Stimulated activated CD8-positive, alpha-beta memory T cell treated with anti-CD3 and anti-CD28 coated beads, Interleukin-7, amount 100 ng/mL, for 48 hours (primary cell): Measurements from ENCODE around the gene RASD1.
A peak's percentile ranks its signal among the peaks of the same experiment; 100 is the strongest.

ENCODE experiments used
- DNase-seq, 2 donors: peaks; one replicate each; pipeline ENCODE4 v3.0.0-alpha.2; 2020; ENCODE audit warnings: low read depth in 1 of 2; ENCODE audit errors: extremely low read depth in 1 of 2

RASD1 gene, protein sequence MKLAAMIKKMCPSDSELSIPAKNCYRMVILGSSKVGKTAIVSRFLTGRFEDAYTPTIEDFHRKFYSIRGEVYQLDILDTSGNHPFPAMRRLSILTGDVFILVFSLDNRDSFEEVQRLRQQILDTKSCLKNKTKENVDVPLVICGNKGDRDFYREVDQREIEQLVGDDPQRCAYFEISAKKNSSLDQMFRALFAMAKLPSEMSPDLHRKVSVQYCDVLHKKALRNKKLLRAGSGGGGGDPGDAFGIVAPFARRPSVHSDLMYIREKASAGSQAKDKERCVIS

DNA sequence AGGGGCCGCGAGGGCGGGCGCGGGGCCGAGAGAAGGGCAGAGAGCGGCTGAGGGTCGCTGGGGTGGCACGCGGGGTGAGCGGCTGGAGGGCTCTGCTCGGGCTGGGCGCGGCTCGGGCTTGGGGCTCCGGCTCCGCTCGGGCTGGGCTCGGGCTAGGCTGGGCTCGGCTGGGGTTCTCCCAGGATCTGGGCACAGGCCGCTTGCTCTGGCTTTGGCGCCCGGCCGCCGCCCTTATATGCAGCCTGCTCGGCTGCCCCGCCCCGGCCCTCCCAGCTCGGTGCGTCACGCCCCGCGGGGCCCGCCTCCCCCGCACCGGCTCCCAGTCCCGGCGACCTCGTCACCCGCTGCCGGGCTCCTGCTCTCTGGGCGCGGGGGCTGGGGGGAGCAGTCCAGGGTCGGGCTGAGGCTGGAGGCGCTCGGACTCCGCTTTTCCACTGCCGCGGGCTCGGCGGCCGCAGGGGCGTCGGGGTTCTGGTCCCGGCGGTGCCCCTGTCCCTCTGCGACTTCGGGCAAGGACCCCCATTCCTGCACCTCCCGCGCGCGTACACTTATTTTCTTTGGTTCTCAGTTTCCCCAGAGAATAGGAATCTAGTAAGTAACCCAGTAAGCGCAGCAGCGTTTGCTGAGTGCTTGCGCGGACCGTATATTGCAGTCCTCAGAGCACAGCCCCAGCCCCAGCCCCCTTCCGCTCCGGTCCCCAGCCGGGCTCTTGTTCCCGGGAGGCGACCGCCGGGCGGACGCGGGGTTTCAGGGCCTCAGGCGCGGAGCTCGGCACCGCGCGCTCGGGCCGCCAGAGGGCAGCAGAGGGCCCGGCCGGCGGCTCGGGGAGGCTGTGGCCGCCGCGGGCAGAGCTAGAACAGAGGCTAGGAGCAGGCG is at the start of gene RASD1:
TSS of gene RASD1 (minus strand) at position 207 of the 876 bp plus-strand sequence. CDS start 214 bp downstream, outside the sequence.
- peak; percentile 56 to 66 for DNase-seq

DNA sequence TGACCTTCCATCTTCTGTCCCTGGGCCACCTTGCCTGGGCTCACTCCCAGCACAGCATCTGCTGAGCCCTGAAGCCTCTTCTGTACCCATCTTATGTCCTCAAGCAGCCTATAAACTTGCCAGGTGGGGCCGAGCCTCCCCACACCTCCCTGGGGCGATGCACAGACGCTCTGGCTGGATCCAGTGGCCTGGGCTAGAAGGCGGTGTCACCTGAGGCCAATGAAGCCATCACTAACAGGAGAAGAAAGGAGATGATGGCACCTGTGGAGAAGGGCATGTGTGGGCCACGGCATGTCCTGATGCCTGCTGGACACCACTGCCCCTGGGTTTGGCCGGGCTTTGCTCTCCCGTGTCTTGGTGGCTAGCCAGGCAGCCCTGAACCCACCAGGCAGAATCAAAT is 49.8 kb upstream of the RASD1 start:
- DNase-seq: no peak

DNA sequence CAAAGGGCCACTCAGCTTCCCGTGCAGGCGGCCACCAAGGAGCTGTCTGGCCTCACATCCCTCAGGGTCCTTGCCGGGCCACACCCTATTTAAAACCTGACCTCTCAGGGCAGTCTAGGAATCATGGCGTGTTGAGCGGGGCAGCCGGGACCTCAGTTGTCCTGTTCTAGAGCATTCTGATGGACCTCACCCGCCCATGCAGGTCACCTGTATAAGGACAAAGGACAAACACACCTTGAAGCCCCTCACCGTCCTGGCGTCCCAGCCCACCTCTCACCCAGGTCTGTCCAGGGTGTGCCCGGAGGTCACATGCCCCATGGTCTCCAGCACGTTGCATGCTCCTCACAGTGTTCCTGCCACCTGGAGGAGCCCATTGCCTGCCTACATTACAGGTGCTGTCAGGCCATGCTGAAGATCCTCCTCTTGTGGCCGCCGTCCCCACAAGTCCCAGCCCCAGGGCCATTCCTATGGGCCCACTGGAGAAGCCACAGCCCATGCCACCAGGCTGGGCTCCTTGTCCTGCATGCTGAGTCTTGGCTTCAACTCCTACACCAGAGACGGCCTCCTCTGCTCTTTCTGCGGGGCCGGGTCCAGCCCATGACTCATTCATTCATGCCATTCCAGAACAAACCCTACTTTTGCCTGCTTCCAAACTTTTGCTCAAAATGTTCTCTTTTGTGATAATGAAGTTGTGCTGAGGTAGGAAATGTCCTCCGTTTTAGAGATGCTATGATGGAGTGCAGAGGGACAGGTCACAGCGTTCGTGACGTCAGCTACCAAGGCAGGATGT is 49.0 kb upstream of the RASD1 start:
- no peak for DNase-seq

- DNase-seq: no peak
These were observed 46.9 kb upstream of the RASD1 start for GRCh38 chr17:17542906-17543635.

DNA sequence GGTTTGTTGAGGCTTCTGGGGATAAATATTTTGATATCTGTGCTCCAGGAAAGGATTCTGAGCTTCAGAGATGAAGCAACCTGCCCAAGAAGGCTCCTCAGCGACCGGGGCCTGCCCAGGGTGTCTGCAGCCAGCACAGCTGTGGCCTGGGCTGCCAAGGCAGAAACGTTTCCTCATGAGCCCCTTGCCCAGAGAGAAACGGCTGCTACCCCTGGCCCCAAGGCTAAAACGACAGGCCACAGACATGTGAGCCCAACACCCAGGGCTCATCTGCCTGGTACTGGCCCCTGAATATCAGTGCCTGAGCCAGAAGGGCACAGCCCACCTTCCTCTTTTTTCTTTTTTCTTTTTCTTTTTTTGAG is 45.4 kb upstream of the RASD1 start:
- no peak for DNase-seq

- no peak for DNase-seq
These were observed 44.9 kb upstream of the RASD1 start for GRCh38 chr17:17540935-17541639.

DNA sequence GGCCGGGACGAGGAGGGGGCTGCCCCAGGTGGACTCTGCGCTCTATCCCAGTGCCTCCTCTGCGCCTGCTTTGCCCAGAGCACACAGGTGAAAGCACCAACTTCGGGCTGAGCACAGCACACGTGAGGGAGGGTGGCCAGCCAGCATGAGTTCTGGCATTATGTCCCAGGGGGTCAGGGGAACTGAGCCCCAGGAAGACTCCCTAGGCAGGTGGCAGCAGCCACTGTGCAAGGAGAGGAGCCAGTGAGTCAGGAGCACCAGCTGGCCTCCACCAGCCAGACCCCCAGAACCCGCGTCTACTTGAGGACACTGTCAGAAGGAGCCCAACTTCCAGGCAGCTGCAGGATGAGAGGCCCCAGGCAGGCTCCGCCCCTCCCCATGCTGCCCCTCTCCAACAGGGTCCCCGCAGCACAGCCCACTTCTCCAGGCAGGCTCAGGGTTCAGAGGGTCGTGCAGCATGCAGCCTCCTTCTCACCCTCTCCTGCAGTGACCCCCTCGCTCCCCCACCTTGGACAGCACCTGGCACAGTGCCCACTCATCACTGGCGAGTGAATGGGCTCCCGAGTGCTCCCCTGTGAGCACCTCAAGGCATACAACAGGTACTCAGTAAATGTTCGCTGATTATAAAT is 44.2 kb upstream of the RASD1 start:
- no peak for DNase-seq

DNA sequence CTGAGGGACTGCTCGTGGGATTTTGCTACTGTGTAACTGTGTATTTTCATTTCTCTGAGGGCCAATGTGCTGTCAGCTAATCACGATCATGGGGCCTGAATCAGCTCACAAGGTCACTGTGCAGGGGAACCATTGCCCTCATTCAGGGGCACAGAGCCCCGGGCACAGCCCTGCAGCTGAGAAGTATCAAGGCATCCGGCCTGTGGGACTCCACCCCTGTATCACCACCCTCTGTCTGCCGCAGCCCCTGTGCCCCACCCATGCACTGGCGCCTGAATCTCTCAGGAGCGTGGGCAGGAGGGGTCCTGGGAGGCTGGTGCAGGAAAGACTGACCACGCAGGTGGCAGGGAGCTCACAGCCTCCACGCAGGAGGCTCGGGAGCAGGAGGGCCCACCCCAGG is 43.4 kb upstream of the RASD1 start:
- DNase-seq: no peak

- no peak for DNase-seq
These were observed 42.5 kb upstream of the RASD1 start for GRCh38 chr17:17538417-17539391.

DNA sequence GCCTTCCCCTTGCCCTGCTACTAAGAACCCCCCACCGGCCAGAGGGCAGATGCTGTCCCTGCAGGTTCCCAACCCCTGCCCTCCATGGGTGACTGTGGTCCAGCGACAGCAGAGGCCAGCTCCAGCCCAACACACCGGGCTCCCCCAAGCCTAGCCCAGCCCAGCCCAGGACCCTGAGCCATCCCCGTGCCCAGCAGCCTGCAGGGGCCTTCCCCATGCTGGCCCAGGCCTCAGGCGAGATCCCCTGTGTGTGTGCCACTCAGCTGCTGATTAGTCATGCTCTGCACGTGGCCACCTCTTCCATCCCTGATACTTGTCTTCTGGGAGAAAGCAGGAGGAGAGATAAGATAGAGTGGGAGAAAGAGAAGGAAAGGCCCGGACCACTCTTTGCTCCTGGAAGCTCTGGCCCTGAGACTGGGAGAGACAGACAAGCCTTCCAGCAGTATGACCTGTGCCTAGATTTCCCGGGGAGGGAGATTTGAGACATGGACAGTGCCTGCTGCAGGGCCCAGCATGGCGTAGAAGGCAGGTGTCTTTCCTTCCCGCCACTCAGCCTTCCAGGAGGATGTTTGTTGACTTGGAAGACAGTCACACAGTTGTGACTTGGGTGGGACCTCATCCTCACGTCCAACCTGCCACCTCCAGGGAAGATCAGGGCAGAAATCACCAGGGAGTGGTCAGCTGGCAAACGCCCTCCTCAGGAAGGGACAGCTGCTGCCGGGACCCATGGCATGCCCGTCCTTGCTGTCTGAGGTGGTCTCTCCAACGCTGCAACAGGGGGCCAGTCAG is 41.3 kb upstream of the RASD1 start:
- no peak for DNase-seq

DNA sequence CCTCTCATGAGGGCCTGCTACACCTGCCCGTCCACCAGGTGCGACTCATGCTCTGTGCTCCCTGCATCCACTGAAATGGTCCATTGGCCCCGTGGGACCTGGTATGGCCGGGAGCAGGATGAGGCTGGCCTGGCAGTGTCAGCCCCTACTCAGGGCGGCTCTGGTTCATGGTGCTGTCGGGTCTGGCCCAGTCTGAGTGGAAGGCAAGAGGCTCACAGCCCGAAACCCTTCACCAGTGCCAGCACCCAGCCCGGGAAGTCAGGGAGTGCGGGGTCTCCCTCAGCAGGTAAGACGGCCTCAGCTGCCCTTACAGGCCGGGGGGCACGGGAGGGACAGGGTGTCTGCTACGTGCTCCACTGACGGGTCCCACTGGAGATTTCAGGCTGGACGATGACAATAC is 40.5 kb upstream of the RASD1 start:
- no peak for DNase-seq

DNA sequence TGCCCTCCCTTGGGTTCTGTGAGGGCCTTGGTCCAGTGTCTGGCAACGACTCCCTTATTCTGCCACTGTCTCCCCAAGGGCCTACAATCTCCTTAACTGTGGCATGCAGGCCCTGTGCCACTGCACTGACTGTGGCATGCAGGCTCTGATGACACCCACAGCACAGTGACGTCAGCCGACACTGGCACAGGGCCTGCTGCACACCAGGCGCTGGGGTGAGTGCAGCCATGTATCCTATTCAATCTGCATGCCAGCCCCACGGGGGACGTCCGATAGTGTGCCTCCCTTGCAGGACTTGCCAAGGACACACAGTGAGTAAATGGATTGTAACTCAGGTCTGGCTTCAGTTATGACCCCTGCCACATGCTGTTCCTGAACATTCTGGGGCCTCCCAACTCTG is 39.8 kb upstream of the RASD1 start:
- DNase-seq: no peak

- no peak for DNase-seq
These were observed 37.8 kb upstream of the RASD1 start for GRCh38 chr17:17533901-17534441.

GRCh38 chr17:17532991-17533390 is 36.8 kb upstream of the RASD1 start:
- DNase-seq: no peak

DNA sequence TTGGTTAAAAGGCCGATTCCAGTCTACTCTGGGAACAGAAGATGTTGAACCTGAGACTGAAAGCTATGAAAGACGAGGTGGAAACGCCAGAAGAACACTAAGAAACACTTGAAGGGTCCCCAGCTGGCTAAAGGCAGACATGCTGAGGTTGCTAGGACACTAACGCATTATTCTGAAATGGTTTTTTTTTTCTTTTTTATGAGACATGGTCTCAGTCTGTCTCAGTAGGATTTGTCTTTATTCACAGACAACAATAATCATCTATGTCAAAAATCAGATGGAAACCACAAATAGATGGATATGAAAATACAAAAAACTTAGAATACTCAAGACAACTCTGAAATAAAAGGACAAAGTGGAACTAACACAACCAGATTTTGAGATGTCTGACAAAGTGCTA is 35.0 kb upstream of the RASD1 start:
- no peak for DNase-seq

DNA sequence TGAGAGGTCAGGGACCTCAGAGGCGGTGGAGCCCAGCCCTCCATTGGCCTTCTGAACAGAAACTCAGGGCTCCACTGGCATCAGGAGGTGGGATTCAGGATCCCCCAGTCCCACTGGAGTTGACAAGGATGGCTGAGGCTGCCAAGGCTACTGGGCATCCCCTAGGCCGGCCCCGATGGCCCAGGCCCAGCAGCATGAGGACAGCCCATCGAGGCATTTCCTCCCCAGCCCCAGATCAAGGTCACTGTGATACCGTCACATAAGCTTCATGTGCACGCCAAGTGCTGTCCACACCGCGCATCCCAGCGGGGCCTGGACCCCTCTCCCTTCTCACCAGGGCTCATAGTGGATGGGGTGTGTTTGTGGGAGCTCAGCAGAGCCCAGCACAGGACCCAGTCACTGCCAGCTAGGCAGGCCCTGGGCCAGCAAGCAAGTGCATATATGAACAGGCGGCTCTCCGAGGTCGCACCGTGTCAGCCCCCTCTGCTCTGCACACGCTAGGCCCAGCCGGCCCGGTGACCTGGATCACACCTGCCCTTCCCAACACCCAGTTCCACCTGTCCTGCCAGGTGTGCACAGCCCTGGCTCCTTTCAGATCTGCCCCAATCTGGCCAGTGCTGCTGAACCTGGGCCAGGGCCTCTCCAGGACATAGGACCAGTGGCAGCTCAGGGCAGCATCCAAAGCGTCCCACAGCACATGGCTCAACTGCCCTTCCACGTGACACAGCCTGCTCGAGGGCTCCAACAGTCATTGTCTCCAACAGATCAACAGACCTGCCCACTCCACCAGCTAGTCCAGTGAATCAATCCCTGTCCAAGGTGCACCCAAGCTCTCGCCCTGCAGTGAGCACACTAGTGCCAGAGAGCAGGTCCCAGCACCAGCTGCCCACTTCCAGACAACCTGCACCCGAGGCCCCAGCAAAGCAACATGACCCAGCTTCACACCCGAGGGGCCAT is 32.8 kb upstream of the RASD1 start:
- no peak for DNase-seq
